Measurements from ENCODE around the gene VAC14. TPM values are rescaled to one million over a fixed set of nuclear protein-coding genes. Genes with fewer than 3 reads are reported as not detected.

VAC14 gene
- total RNA-seq, 1 experiment from 2014 or later: 35.3 TPM

DNA sequence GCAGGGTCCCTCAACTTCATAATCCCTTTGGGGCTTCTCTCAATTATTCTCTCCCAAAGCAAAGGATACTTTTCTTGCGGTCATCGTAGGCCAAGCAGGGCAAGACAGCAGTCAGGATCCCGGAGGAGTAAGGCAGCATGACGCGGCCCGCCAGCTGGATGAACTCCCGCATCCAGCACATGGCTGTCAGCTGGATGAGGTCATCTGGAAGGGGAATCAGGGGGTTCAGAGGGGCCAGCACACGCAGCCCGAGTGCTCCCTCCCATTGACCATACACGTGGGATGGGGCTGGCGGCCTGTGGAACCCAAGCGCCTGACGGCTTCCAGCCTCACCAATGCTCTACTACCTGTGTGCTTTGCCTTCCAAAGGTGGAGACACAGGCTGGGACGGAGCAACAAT lies 19.2 kb downstream of the VAC14 start:
- Histone ChIP-seq H3K4me1 (ENCODE audit: control insufficient read depth in 1 of 2, insufficient read depth in 2 of 2, low read length in 2 of 2) (peaks cover 0 to 11% of the 10 kb centered on the region in 2 experiments; a peak in 3 of 4 replicates), H3K4me2 (ENCODE audit: low read length) (no peak overlapping the region), H3K4me3 (replicated peaks in 1 of 2; ENCODE audit: low read depth in 1 of 2, low read length in 2 of 2) (no peak overlapping the region), H3K27me3 (ENCODE audit: insufficient read depth, low read length) (no peaks in the 10 kb centered on the region), H3K27ac (ENCODE audit: low read depth, low read length) (no peak overlapping the region), H4K20me1 (ENCODE audit: insufficient read depth) (peaks cover 5% of the 10 kb centered on the region; the same call in 1 of the 2 replicates), H3K9me2 (ENCODE audit: insufficient read depth) (no peaks in the 10 kb centered on the region), H3K36me3 (ENCODE audit: control insufficient read depth in 1 of 2, insufficient read depth in 2 of 2, low read length in 2 of 2) (peaks cover 36 to 39% of the 10 kb centered on the region in 2 experiments), H2AFZ (ENCODE audit: low read depth, low read length, poor library complexity, severe bottlenecking) (no peak overlapping the region), H3K9ac (ENCODE audit: low read length) (no peak overlapping the region), H3K9me3 (ENCODE audit: control insufficient read depth in 1 of 2, insufficient read depth in 1 of 2, low read depth in 1 of 2, low read length in 2 of 2) (no peaks in the 10 kb centered on the region; a peak in 1 of 4 replicates), H3K79me2 (ENCODE audit: insufficient read depth, low read length) (0 out of 2 replicates have a peak, but pooled peaks cover 3% of the 10 kb centered on the region)
- DNase-seq (ENCODE audit: low read depth, low spot score) (no peak), ATAC-seq (no peak)
- ChIA-PET RAD21 (ENCODE audit: low non-redundant PET in 1 of 2, low total read pairs in 2 of 2, uncharacterized antibody in 2 of 2, unreplicated experiment in 2 of 2) (no interaction called here), POLR2A (no interaction called here), CTCF (no interaction called here)
- intact Hi-C loops (cut with micrococcal nuclease): no loop called here
- TF ChIP-seq, protein P1, sequence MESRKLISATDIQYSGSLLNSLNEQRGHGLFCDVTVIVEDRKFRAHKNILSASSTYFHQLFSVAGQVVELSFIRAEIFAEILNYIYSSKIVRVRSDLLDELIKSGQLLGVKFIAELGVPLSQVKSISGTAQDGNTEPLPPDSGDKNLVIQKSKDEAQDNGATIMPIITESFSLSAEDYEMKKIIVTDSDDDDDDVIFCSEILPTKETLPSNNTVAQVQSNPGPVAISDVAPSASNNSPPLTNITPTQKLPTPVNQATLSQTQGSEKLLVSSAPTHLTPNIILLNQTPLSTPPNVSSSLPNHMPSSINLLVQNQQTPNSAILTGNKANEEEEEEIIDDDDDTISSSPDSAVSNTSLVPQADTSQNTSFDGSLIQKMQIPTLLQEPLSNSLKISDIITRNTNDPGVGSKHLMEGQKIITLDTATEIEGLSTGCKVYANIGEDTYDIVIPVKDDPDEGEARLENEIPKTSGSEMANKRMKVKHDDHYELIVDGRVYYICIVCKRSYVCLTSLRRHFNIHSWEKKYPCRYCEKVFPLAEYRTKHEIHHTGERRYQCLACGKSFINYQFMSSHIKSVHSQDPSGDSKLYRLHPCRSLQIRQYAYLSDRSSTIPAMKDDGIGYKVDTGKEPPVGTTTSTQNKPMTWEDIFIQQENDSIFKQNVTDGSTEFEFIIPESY (IDR thresholded peaks at IDR 0.05; ENCODE audit: extremely low read depth, insufficient replicate concordance, low read length): no peak
- TF ChIP-seq, protein P2, sequence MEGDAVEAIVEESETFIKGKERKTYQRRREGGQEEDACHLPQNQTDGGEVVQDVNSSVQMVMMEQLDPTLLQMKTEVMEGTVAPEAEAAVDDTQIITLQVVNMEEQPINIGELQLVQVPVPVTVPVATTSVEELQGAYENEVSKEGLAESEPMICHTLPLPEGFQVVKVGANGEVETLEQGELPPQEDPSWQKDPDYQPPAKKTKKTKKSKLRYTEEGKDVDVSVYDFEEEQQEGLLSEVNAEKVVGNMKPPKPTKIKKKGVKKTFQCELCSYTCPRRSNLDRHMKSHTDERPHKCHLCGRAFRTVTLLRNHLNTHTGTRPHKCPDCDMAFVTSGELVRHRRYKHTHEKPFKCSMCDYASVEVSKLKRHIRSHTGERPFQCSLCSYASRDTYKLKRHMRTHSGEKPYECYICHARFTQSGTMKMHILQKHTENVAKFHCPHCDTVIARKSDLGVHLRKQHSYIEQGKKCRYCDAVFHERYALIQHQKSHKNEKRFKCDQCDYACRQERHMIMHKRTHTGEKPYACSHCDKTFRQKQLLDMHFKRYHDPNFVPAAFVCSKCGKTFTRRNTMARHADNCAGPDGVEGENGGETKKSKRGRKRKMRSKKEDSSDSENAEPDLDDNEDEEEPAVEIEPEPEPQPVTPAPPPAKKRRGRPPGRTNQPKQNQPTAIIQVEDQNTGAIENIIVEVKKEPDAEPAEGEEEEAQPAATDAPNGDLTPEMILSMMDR (IDR thresholded peaks at IDR 0.05 in 2 of 3, conservative IDR thresholded peaks at IDR 0.05 in 1 of 3; ENCODE audit: borderline replicate concordance in 1 of 3, insufficient read depth in 1 of 3, low read depth in 2 of 3, low read length in 2 of 3): no peak
- no peak for TF ChIP-seq EGR1 (IDR thresholded peaks at IDR 0.05; ENCODE audit: low read depth)
- TF ChIP-seq FOSL1 (IDR thresholded peaks at IDR 0.05; ENCODE audit: low read depth): no peak
- TF ChIP-seq, protein P3, sequence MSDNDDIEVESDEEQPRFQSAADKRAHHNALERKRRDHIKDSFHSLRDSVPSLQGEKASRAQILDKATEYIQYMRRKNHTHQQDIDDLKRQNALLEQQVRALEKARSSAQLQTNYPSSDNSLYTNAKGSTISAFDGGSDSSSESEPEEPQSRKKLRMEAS (IDR thresholded peaks at IDR 0.05): no peak
- no peak for TF ChIP-seq POLR2A (IDR thresholded peaks at IDR 0.05; ENCODE audit: borderline replicate concordance, extremely low read depth, insufficient read depth, insufficient read length)
- no peak for TF ChIP-seq RAD21 (IDR thresholded peaks at IDR 0.05; ENCODE audit: low read depth)
- no peak for TF ChIP-seq CEBPB (IDR thresholded peaks at IDR 0.05; ENCODE audit: low read depth)
- TF ChIP-seq, protein P4, sequence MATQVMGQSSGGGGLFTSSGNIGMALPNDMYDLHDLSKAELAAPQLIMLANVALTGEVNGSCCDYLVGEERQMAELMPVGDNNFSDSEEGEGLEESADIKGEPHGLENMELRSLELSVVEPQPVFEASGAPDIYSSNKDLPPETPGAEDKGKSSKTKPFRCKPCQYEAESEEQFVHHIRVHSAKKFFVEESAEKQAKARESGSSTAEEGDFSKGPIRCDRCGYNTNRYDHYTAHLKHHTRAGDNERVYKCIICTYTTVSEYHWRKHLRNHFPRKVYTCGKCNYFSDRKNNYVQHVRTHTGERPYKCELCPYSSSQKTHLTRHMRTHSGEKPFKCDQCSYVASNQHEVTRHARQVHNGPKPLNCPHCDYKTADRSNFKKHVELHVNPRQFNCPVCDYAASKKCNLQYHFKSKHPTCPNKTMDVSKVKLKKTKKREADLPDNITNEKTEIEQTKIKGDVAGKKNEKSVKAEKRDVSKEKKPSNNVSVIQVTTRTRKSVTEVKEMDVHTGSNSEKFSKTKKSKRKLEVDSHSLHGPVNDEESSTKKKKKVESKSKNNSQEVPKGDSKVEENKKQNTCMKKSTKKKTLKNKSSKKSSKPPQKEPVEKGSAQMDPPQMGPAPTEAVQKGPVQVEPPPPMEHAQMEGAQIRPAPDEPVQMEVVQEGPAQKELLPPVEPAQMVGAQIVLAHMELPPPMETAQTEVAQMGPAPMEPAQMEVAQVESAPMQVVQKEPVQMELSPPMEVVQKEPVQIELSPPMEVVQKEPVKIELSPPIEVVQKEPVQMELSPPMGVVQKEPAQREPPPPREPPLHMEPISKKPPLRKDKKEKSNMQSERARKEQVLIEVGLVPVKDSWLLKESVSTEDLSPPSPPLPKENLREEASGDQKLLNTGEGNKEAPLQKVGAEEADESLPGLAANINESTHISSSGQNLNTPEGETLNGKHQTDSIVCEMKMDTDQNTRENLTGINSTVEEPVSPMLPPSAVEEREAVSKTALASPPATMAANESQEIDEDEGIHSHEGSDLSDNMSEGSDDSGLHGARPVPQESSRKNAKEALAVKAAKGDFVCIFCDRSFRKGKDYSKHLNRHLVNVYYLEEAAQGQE (IDR thresholded peaks at IDR 0.05; ENCODE audit: low read depth): no peak
- TF ChIP-seq EZH2phosphoT487 (IDR thresholded peaks at IDR 0.05; ENCODE audit: borderline replicate concordance): no peak
- TF ChIP-seq SRF (IDR thresholded peaks at IDR 0.05; ENCODE audit: low read depth): no peak
- TF ChIP-seq ZNF274 (IDR thresholded peaks at IDR 0.05; ENCODE audit: low read depth, low read length): no peak
- no TSS peak for BruUV-seq (replicated peaks)
